Stimulated activated memory B cell treated with anti-CD40 and anti-IgM and Interleukin-4, amounts not matched to agents 10 μg/mL and 1 μg/mL and 100 μg/mL, for 72 hours (primary cell): ENCODE results near the gene ERC2.

Source experiments
- ATAC-seq: fragments of 150-1000 bp; cut with Tn5 transposase; 2 replicates; pipeline ENCODE4 v1.10.0; 2021
- H3K27ac Mint-ChIP-seq: one replicate; pipeline ENCODE4 v1.8.0; 2022; ENCODE audit warnings: mild to moderate bottlenecking, mixed read lengths
- H3K27me3 Mint-ChIP-seq: one replicate; pipeline ENCODE4 v1.8.0; 2022; ENCODE audit warnings: mixed read lengths
- H3K36me3 Mint-ChIP-seq: one replicate; pipeline ENCODE4 v1.8.0; 2022; ENCODE audit warnings: mixed read lengths
- H3K4me1 Mint-ChIP-seq: one replicate; pipeline ENCODE4 v1.8.0; 2022; ENCODE audit warnings: mixed read lengths
- H3K4me3 Mint-ChIP-seq: one replicate; pipeline ENCODE4 v1.8.0; 2022; ENCODE audit warnings: mild to moderate bottlenecking, moderate library complexity, mixed read lengths
- H3K9me3 Mint-ChIP-seq: one replicate; pipeline ENCODE4 v1.8.0; 2022; ENCODE audit warnings: mixed read lengths

Gene ERC2

DNA sequence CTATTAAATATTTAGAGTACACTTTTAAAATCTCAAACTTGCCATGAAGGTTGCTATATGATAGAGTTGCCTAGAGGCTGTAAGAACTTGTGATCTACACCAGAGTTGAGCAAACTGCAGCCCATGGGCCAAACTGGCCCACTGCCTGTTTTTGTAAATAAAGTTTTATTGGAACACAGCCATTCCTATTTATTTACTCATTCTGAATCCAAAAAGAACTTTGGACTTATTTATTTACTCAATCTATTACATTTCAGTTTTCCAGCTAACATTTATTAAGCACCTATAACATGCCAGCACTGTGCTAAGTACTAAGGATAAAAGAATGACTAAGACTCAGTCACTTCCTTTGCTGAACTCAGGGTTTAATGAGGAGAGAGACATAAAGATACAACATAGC, 403.6 kb downstream of the ERC2 start:
- peaks cover 7% of the 10 kb centered on the region for H3K9me3 Mint-ChIP-seq
- no peak for ATAC-seq
- no peaks in the 10 kb centered on the region for H3K27me3 Mint-ChIP-seq
- H3K27ac Mint-ChIP-seq = no peak overlapping the region
- no peak overlapping the region for H3K4me3 Mint-ChIP-seq
- H3K36me3 Mint-ChIP-seq = no peaks in the 10 kb centered on the region
- no peaks in the 10 kb centered on the region for H3K4me1 Mint-ChIP-seq

DNA sequence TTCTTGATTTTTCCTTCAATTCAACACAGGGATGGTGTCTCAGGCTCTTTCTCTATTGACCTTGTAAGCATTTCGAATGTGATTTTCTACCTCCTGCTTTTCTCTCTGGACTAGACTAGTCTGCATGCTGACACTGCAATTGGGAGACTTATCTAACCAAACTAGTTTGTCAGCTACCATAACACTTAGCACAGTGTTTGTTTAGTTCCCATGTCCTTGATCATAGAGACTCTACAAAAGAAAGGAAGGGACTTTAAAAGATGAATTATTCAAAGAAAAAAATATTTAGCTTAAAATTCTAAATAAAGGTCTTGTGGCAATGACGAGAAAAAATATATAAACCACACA, 407.0 kb downstream of the ERC2 start:
- Mint-ChIP-seq H3K4me1 (no peaks in the 10 kb centered on the region), H3K36me3 (no peaks in the 10 kb centered on the region), H3K4me3 (no peak overlapping the region), H3K27me3 (no peaks in the 10 kb centered on the region), H3K27ac (no peak overlapping the region), H3K9me3 (peaks cover 2% of the 10 kb centered on the region)
- ATAC-seq = no peak

DNA sequence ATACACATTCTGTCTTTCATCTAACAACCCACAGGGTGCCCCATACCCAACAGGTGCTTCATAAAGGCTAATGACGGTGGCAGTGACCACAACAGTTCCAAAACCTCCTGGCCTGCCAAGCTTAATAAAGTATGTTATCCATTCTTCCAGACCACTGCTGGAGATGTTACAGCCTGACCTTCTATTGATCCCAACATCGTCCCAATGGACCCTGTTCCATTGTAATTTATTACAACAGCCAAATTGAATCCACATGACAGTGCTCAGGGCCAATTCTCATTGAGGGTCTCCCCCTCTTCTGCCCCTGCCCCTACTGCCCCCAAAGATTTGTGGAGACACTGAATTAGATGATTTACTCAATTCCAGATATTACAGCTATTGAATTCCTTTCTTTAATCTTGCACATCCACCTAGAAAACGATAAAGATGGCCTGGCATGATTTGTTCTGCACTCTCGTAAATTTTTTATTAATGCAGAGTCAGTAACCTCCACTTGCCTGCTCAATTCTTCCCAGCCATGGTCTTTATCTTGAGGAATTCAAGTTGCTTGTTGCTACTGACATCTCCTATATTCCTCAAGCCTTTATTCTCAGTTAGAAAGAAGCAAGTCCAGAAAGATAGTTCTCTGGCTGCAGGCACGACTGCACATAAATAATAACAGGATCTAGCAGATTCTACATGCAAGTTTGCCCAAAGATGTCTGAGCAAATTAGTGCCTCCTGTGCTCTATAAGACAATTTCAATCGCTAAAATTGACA, 407.6 kb downstream of the ERC2 start:
- no peaks in the 10 kb centered on the region for H3K4me1 Mint-ChIP-seq
- H3K36me3 Mint-ChIP-seq = no peaks in the 10 kb centered on the region
- no peak overlapping the region for H3K27ac Mint-ChIP-seq
- H3K4me3 Mint-ChIP-seq = no peak overlapping the region
- H3K9me3 Mint-ChIP-seq = peaks cover 2% of the 10 kb centered on the region
- no peaks in the 10 kb centered on the region for H3K27me3 Mint-ChIP-seq
- no peak for ATAC-seq

DNA sequence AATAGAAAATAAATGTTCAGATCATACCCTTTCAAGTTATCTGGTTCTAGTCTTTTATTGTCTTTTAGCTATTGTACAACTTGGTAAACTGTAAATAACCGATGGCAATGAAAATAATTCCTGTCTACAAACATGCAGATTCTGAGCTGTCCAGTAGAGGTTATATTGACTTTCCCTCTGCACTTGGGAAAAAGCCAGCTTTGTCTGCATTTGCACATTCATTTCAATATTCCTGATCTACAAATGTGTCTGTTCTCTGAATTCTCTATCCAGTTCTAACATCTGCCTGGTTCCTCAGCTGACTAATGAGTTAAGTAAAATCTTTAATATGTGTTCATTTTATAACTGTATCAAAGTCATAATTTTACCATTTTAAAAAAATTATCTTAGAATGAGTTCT, 408.5 kb downstream of the ERC2 start:
- H3K4me1 Mint-ChIP-seq = no peaks in the 10 kb centered on the region
- ATAC-seq = no peak

DNA sequence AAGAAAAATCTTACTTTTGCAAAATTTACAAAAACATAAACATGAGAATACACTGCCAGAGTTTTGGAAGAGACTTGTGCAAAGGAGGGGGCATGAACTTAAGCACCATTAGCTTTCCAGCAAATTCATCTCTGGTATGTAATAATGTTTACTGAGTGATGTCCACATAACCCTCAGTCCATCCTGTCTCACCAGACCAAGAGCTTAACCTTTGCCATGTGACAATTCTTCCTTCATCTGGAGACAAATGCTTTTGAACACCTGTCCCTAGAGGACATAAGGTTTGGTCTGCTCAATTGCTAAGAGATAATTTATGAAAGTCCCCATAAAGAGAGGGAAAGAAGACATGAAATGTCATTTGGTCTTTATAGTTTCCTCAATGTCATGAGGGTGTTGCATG, 412.3 kb downstream of the ERC2 start:
- Mint-ChIP-seq H3K36me3 (no peaks in the 10 kb centered on the region), H3K4me3 (no peak overlapping the region), H3K27ac (no peak overlapping the region), H3K9me3 (no peaks in the 10 kb centered on the region), H3K27me3 (no peaks in the 10 kb centered on the region), H3K4me1 (no peaks in the 10 kb centered on the region)
- ATAC-seq = no peak

More for the DNA sequence above, 408.5 kb downstream of the ERC2 start:
- no peaks in the 10 kb centered on the region for H3K9me3 Mint-ChIP-seq
- no peaks in the 10 kb centered on the region for H3K27me3 Mint-ChIP-seq
- H3K27ac Mint-ChIP-seq = no peak overlapping the region
- H3K36me3 Mint-ChIP-seq = no peaks in the 10 kb centered on the region
- H3K4me3 Mint-ChIP-seq = no peak overlapping the region

DNA sequence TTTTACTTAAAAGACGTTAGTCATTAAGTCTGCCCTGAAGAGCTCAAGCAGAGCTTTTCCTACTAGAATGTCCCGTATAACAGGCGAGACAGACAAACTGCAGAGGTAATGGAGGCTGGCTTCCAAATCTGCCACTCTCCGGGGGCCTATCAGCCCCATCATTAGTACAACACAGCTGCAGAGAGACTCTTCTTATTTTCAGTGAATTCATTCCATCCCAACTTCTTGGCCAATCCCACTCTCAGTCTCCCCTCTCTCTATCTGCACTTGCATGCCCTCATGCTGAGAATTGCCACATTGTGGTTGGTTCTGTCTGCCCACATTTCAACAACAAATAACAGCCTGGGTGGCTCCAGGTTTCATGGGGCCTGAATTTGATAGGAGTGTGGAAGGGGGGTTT, 412.7 kb downstream of the ERC2 start:
- no peak overlapping the region for H3K27ac Mint-ChIP-seq
- no peak overlapping the region for H3K4me3 Mint-ChIP-seq
- no peaks in the 10 kb centered on the region for H3K36me3 Mint-ChIP-seq
- H3K4me1 Mint-ChIP-seq = no peaks in the 10 kb centered on the region
- H3K9me3 Mint-ChIP-seq = no peaks in the 10 kb centered on the region
- no peaks in the 10 kb centered on the region for H3K27me3 Mint-ChIP-seq
- ATAC-seq = no peak

DNA sequence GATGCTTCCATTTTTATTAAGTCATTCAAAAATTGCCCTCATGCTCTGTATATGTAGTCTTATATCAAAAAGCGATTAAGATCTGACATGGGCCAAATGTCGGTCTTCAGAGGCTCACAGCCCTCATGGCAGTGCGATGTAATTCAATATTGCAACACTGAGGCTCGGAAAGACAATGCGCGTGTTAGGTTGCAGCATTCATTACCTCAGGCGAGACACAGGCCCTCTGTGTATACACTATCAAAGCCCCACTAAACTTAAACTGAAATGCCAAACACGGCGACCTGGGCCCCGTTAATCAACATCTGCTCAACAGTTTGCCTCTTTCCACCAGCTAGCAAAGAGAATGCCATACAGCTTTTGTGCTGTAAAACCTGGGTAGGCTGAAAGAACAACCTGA, 413.4 kb downstream of the ERC2 start:
- Mint-ChIP-seq H3K4me1 (no peaks in the 10 kb centered on the region), H3K36me3 (no peaks in the 10 kb centered on the region), H3K4me3 (no peak overlapping the region), H3K27me3 (no peaks in the 10 kb centered on the region), H3K27ac (no peak overlapping the region), H3K9me3 (no peaks in the 10 kb centered on the region)
- no peak for ATAC-seq

DNA sequence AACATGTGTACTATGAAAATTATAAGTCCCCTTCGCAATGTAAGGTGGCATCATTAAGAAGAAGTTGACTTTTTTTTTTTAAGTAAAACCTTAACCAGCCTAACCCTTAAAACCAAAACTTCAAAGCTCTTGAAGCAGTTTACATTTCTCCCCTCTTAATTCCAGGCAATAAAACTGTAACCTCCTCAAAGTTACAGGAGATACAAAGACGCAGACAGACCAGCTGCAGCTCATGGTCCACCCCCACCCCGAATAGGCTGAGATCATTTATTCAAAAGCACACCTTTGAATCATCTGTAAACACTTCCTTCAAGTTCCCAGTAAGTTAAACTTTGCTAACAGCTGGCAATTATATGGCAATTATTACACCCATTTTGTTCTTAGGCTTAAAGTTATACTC, 414.5 kb downstream of the ERC2 start:
- no peak overlapping the region for H3K4me3 Mint-ChIP-seq
- no peak for ATAC-seq
- H3K27ac Mint-ChIP-seq = no peak overlapping the region
- H3K9me3 Mint-ChIP-seq = no peaks in the 10 kb centered on the region
- H3K27me3 Mint-ChIP-seq = no peaks in the 10 kb centered on the region
- H3K36me3 Mint-ChIP-seq = no peaks in the 10 kb centered on the region
- H3K4me1 Mint-ChIP-seq = no peaks in the 10 kb centered on the region

DNA sequence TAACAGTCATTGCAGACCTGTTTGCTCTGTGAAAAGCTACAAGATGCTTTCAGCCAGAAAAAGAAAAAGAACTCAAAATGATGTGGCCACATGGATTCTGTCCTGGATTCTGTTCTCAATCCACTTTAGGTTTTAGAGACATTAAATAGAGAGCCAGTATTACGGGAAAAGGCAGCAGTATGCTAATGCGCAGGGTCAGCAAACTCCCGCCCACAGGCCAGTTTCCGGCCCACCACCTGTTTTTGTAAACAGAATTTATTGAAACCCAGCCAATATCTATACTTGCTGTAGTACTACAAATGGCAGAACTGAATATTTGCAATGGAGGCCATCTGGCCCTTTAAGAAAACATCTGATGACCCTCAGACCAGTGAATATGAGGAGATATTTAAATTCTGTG, 416.1 kb downstream of the ERC2 start:
- H3K27ac Mint-ChIP-seq = no peak overlapping the region
- H3K4me1 Mint-ChIP-seq = no peaks in the 10 kb centered on the region
- no peaks in the 10 kb centered on the region for H3K36me3 Mint-ChIP-seq
- H3K27me3 Mint-ChIP-seq = no peaks in the 10 kb centered on the region
- H3K9me3 Mint-ChIP-seq = no peaks in the 10 kb centered on the region
- no peak overlapping the region for H3K4me3 Mint-ChIP-seq
- ATAC-seq = no peak

DNA sequence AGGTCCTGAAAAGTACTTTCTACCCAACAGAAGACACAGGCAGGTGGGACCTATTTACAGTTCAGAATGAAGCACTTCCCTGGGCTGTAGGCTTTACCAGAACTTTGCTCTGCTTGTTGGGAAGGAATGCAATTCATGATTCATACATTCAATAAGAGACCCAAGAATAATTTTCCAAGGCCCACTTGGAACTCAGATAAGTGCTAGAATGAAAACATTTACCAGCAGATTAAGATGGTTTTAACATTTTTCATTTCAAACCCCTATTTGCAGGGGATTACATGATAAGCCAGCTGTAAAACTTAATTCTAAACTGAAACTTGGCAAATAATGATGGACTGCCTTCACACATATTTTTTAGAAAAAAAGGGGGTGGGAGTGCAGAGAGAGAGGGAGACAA, 417.2 kb downstream of the ERC2 start:
- no peak for ATAC-seq
- Mint-ChIP-seq H3K4me3 (no peak overlapping the region), H3K27me3 (no peaks in the 10 kb centered on the region), H3K4me1 (no peaks in the 10 kb centered on the region), H3K27ac (no peak overlapping the region), H3K9me3 (no peaks in the 10 kb centered on the region), H3K36me3 (no peaks in the 10 kb centered on the region)

DNA sequence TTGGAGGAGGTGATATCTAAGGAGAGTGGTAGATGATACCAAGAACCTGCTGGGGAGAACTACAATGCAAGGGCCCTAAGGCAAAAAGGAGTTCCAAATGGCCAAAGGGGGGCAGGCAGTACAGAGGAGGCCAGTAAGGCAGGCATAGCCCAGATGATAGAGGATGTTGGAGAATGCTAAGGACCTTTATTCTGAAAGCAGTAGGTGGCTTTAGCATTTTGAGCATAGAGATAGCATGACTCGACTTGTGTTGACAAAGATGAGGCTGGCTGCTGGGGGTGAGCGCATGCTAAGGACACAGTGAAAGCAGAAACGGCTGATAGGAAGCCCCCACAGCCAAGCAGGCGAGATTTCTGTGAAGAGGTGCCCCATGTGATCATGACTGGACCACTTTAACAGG, 419.3 kb downstream of the ERC2 start:
- Mint-ChIP-seq H3K27ac (no peak overlapping the region), H3K9me3 (no peaks in the 10 kb centered on the region), H3K4me3 (no peak overlapping the region), H3K4me1 (no peaks in the 10 kb centered on the region), H3K36me3 (no peaks in the 10 kb centered on the region), H3K27me3 (no peaks in the 10 kb centered on the region)
- no peak for ATAC-seq

DNA sequence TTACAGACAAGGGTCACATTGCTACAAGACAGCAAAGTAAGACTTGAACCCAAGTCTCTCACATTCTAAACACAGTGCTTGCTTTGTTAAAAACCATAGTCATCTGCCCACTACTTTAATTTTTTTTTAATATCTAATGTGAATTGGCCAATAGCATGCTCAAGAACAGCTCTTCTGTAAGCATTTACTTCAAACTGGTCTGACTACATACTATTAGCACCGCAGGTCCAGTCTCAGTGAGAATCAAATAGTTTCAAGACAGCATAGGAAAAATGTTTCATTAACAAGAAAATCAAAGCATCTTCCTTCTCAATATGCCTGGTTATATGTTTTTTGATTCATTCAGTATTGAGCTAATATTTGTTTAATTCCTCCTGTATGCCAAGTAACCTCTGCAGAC, 419.9 kb downstream of the ERC2 start:
- H3K27ac Mint-ChIP-seq = no peak overlapping the region
- no peaks in the 10 kb centered on the region for H3K9me3 Mint-ChIP-seq
- H3K27me3 Mint-ChIP-seq = no peaks in the 10 kb centered on the region
- no peaks in the 10 kb centered on the region for H3K36me3 Mint-ChIP-seq
- H3K4me1 Mint-ChIP-seq = no peaks in the 10 kb centered on the region
- ATAC-seq = no peak
- no peak overlapping the region for H3K4me3 Mint-ChIP-seq

DNA sequence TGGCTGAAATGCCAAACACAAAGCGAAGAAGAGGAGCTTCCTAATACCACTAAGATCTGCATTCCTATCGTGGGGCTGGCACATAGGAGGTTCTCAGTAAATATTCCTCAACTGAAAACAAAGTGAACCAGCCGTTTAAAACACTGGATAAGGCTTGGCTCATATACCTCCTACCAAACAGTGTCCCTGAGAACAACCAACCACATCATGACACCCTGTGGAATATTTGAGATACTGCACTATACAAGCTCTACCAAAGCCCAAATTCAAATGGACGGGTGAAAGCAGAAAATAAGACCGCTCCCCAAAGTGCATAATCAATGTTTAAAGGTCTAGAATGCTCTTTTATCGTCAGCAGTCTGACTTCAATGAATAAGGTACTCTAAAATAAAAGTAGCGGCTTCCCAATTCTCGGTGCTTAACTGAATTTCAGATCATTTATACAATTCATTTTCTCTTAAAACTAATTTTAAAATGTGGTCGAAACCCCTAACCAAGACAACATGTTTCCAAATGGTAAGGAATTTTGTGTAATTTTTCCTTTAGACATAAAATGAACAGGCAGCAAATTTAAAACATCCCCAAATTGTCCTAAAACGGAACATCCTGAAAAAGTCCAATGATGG, 425.8 kb downstream of the ERC2 start:
- no peak overlapping the region for H3K4me3 Mint-ChIP-seq
- H3K27ac Mint-ChIP-seq = no peak overlapping the region
- H3K4me1 Mint-ChIP-seq = no peaks in the 10 kb centered on the region
- no peaks in the 10 kb centered on the region for H3K36me3 Mint-ChIP-seq
- ATAC-seq = no peak
- H3K27me3 Mint-ChIP-seq = no peaks in the 10 kb centered on the region
- peaks cover 3% of the 10 kb centered on the region for H3K9me3 Mint-ChIP-seq

DNA sequence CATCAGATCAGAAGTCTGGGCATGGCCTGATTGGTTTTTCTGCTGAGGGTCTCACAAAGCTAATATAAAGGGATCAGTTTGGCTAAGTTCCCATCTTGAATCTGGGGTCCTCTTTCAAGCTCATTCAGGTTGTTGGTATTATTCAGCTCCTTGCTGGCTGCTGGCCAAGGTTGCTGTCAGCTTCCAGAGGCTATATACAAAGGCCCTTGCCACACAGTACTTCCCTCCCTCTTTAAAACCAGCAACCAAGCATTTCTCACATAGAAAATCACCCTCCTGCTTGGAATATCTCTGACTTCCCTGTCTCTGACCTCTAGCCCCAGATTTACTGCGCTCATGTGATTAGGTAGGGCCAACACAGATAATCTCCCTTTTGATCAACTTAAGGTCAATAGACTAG, 442.9 kb downstream of the ERC2 start:
- no peaks in the 10 kb centered on the region for H3K9me3 Mint-ChIP-seq
- no peak for ATAC-seq
- no peaks in the 10 kb centered on the region for H3K4me1 Mint-ChIP-seq
- no peak overlapping the region for H3K4me3 Mint-ChIP-seq
- H3K36me3 Mint-ChIP-seq = no peaks in the 10 kb centered on the region
- H3K27me3 Mint-ChIP-seq = no peaks in the 10 kb centered on the region
- no peak overlapping the region for H3K27ac Mint-ChIP-seq

DNA sequence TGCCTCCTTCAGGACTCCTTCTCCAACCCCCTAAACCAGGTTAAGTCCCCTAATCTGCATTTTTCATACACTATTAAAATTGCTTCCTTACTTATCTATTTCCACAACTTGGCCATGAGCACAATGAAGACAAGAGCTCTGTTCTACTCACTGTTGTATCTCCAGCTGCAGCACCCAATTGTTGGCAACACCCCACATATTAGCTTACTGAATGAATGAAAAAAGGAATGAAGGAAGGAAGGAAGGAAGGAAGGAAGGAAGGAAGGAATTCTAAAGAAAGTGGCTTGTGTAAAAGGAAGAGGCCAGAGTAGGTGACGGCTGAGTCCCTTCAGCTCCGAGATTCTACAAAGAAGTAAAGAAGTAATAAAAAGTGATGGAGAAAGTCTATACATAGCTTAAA, 444.7 kb downstream of the ERC2 start:
- no peaks in the 10 kb centered on the region for H3K27me3 Mint-ChIP-seq
- no peak for ATAC-seq
- H3K9me3 Mint-ChIP-seq = no peaks in the 10 kb centered on the region
- no peak overlapping the region for H3K4me3 Mint-ChIP-seq
- no peaks in the 10 kb centered on the region for H3K4me1 Mint-ChIP-seq
- H3K36me3 Mint-ChIP-seq = no peaks in the 10 kb centered on the region
- H3K27ac Mint-ChIP-seq = no peak overlapping the region

DNA sequence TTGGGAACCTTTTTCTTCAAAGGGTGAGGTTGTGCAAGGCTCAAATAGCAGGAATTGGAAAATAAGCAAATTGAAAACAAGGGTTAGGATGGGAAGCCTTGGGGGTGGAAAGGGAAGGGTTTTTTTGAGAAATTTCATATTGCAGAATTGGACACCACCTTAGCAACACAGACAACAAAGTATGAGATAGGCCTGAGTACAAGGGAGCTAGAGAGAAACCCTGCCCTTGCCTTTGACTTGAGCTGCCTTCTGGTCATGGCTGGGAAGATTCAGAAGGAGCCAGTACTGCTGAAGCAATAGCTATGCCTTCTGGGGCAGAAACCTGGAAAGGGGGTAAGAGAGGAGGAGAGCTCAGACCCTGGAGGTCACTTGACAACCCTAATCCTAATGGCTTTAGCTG, 445.6 kb downstream of the ERC2 start:
- Mint-ChIP-seq H3K4me1 (no peaks in the 10 kb centered on the region), H3K27ac (no peak overlapping the region), H3K4me3 (no peak overlapping the region), H3K9me3 (no peaks in the 10 kb centered on the region), H3K36me3 (no peaks in the 10 kb centered on the region), H3K27me3 (no peaks in the 10 kb centered on the region)
- no peak for ATAC-seq
